Measurements from ENCODE around the gene PLCB1.
"Not testable (repeated sequence)": the region's sequence is repeated elsewhere in the genome, so short reads cannot be mapped to it uniquely, and the experiment has no call there.

PLCB1 gene

GRCh38 chr20:8562356-8562755, 430.3 kb downstream of the PLCB1 start:
- no peak for DNase-seq

DNA sequence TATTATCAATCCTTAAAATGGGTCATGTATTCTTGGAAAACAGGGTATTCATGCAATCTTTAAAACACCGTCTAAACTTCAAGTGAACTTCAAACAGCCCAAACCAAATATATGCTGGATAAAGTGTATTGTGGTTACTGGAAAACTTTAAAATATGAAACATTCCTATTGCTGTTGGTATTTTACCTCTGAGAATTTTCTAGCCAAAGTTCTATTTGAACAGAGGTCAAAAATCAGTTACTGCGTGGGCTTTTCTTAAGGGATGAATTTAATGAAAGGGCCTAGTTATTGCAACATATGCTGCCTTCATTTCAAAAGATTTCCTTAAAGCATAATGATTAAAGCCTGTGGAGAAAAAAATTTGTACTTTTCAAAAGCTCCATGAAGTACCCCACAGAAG, 436.0 kb downstream of the PLCB1 start:
- no peak for DNase-seq

DNA sequence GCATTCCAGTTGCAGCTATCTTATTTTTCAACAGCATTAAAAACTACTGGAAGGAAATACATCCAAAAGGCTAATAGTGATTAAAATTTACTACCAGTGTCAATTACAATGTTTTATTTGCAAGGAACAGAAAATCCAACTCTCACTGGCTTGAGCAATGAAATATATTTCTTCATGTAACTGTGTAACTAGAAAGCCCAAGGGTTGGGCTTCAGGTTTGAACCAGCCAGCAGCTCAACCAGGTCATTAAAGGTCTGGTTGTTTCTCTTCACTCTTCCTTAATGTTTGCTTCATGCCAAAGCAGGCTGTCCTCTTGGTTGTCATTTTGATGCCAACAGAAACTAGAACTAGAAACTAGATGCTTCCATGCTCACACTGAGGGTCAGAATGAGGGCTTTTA, 437.7 kb downstream of the PLCB1 start:
- DNase-seq: no peak

DNA sequence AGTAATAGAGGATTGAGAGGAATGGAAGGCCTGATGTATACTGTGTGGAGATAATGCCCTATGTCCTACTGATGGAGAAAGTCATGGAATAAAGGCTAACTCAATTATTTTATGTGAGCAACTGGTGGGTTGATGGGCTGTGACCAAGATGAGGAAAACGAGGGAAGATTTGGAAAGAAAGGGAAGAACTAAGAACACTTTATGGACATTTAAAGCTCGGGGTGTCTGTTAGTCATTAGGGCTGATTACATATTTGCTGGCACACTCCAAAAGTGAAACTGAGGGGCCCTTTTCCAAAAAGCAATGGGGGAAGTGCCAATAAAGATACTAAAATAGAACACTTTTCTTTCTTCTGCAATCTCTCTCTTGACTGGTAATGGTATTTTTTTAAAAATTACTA, 439.5 kb downstream of the PLCB1 start:
- no peak for DNase-seq

DNA sequence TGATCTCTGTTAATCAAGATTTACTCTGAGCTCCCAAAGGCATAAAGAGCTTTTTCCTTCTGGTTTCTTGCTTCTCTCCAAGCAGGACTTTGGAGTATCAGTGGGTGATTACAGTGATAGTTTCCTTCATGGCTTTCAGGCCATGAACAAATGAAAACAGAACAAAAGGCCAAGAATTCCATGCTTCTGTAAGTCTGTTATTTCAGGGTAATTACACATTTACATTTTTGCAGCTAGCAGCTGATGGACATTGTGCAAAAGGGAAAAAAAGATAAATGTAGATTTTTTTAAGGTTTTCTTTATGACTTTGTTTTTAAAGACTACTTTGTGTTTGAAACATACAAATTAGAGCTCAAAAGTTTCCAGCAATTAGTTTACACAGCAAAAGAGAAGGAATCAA, 441.6 kb downstream of the PLCB1 start:
- DNase-seq: no peak

- DNase-seq: no peak
These were observed 443.0 kb downstream of the PLCB1 start for GRCh38 chr20:8575114-8575513.

DNA sequence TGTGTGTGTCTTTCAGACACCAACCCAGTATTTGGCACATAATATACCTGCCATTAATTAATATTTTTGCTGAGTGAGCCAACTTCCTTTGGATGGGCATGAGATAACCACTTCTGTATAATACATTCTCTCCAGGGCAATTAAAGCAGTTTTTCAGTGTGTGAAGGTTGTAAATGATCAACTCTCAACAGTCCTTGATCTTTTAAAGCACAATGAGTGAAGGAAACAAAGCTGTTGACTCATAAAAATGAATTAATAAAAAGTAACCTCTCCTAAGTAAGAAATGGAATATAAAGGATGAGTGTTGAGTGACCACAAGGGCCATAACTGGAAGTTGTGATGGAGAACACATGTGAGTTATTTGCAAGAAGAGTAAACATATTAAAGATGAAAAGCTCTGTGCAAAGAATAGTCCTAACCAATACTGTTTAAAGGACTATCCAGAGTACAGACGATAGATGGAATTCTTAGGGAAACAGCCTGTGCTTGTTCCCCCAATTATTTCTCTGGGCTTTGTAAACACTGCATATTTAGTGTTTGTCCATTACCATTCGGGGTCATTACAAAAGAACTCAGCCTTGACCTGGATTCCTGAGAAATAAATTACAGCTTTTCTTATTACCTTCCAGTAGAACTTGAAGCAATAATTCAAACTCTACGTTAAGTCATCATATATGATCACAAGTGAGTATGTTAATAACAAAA, 446.2 kb downstream of the PLCB1 start:
- DNase-seq: no peak

- no peak for DNase-seq
These were observed 447.0 kb downstream of the PLCB1 start for GRCh38 chr20:8579035-8579434.

- no peak for DNase-seq
These were observed 449.5 kb downstream of the PLCB1 start for GRCh38 chr20:8581446-8582183.

GRCh38 chr20:8583012-8583565, 451.0 kb downstream of the PLCB1 start:
- no peak for DNase-seq

DNA sequence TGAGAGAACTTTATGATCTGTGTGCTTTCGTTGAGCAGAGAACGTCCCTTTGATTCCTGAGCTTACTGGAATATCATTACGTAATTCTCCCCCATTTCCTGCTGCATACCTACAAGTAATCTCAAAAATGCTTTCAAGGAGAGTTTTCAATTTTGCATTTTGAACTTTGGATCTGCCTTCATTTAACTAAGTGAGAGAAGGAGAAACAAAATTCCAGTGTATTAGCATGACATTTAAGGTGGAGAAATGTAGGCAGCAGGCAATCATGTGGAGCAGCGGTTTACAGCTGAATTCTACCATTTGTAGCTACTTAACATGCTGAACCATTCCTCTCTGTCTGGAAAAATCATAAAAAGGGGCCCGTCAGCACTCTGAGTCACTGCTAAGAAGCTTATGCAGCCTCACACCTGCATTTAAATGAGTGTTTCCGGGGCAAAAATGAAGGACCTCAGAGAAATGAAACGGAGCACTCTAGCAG, 451.5 kb downstream of the PLCB1 start:
- no peak for DNase-seq

DNA sequence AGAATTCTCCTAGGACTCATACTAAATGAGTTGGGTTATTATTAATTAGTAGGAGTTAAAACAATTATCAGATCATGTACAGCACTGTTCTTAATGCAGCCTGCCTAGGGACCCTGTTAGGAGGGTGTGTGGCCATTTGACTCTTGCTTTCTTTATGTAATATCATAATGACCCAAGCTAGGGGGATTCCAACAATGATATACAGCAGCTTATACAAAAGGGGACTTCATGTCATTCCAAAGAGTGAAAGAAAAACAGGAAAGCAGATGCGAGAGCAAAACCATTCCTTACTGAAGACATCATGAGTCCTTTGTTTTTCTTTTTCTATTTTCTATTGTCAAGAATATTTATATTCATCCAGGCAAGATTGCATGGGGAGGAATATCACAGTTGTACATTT, 455.2 kb downstream of the PLCB1 start:
- no peak for DNase-seq

GRCh38 chr20:8587810-8588209, 455.7 kb downstream of the PLCB1 start:
- DNase-seq: no peak

- DNase-seq: no peak
These were observed 457.9 kb downstream of the PLCB1 start for GRCh38 chr20:8589956-8590355.

DNA sequence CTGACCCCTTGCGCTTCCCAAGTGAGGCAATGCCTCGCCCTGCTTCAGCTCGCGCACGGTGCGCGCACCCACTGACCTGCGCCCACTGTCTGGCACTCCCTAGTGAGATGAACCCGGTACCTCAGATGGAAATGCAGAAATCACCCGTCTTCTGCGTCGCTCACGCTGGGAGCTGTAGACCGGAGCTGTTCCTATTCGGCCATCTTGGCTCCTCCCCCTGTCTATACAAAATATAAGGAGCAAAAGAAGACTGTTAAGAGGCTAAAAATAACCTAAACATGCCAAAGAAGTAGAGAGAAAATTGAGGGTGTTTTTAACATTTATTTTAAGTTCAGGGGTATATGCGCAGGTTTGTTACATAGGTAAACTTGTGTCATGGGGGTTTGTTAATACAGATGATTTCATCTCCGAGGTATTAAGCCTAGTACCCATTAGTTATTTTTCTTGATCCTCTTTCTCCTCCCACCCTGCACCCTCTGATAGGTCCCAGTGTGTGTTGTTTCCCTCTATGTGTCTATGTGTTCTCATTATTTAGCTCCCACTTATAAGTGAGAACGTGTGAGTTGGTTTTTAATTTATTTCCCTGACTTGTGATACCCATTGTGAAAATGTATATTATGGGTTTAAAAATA, 469.0 kb downstream of the PLCB1 start:
- not testable (repeated sequence) for DNase-seq

DNA sequence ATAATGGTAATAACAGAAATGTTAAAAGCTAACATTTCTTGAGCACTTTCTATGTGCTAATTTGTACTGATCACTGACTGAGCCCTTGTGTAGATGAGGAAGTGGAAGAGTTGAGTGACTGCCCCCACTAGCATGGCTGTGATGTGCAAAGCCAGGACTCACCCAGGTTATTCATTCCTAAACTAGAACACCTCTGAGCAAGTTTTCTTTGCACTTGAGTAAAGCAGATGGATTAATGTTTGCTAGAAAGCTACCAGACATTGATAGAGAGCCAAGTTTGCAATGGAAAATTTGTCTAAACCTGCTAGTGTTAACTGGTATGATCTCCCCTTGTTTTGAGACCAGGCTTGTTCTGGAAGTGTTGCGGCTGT, 469.5 kb downstream of the PLCB1 start:
- DNase-seq: no peak

DNA sequence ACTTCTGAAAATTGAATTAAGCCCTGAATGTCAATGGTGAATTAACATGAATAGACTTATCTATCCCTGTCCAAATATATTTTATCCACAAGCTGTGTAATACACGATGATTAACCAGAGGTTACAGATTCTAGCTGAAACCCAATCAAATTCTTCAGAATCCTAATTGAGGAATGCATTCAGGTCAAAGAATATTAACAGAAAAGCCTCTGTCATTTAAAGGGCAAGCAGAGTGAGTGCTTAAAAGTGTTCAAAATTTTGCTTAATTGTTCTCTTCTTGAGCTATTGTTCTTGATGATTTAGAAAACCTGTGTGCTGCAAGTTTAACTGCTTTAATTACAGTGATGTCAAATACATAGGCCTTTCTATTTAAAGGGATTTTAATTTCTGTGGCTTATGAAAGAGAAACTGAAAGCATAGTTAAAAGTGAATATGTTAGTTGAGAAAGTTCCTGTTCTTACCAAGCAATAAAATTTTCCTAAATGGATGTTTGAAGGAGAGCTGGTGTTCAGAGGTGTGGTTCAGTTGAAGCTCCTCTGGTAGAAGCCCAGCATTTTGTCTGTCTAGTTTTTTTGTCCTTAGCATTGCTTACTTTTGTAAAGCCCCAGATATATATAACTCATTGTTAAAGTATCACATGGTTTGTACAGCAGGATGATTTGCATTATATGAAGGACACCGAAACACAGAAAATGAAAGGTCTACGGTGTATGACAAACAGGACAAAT, 470.5 kb downstream of the PLCB1 start:
- no peak for DNase-seq

DNA sequence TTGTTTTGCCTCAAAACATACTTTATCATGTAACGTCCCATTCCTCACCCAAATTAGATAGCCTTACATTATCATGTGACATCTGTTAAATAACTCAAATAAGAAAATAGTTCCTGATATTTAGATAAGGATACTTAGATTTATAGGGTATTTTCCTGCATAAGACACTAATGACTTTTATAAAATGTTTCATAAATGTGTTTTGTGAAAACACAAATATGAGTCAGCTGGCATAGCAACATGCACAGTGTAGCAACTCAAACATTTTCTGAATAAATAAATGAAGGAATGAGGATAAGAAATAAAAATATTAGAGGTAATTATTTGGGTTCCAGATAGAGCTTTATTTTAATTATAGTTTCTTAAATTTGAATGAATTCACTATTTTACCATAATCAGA, 476.4 kb downstream of the PLCB1 start:
- no peak for DNase-seq

- no peak for DNase-seq
These were observed 484.7 kb downstream of the PLCB1 start for GRCh38 chr20:8616792-8617191.

GRCh38 chr20:8621001-8621400, 488.9 kb downstream of the PLCB1 start:
- no peak for DNase-seq

DNA sequence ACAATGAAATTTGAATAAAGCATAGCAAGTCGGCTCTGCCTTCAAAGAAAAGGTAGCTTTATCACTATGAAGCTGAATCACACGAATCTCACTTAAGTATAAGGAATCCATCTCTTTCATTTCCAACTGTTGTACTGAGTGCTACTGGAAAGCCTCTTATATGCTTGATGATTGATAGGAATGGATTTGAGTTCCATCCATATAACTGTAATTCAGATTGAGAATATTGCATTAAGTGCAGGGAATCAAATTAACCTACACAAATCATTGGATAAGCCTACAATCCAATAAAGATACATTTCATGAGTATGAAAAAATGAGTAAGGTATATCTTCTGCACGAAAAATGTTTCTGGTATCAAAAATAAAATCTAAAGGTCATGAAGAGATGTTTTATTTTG, 492.0 kb downstream of the PLCB1 start:
- DNase-seq: no peak

DNA sequence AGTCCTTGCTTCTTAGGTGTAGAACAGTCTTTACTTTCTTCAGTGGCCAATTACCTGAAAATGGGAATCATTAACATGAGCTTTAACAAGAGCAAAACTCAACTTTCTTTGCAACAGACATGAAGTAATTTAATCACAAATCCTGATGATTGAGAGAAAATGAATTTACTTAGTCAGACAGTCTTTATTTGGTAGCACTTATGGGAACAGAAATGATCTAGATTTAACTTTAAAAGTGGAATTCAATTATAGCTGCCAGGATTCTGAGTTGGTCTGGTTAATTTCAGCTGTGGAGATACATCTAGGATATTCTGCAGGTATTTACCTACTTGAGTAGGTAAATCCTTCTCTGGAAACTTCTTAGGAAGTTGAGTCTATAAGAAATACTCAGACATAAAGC, 492.6 kb downstream of the PLCB1 start:
- DNase-seq: no peak

GRCh38 chr20:8627340-8628004, 495.4 kb downstream of the PLCB1 start:
- no peak for DNase-seq

Data from NCI-H1048 (cell line).